Measurements from ENCODE around the gene ACAP1.
"Not testable (repeated sequence)": the region's sequence is repeated elsewhere in the genome, so short reads cannot be mapped to it uniquely, and the experiment has no call there.

The ACAP1 gene

GRCh38 chr17:7329374-7329996 lies 6.8 kb upstream of the ACAP1 start:
- peak; percentile 93 for DNase-seq

- peak; percentile 56 for DNase-seq
Observed at GRCh38 chr17:7329997-7330637, 6.2 kb upstream of the ACAP1 start.

DNA sequence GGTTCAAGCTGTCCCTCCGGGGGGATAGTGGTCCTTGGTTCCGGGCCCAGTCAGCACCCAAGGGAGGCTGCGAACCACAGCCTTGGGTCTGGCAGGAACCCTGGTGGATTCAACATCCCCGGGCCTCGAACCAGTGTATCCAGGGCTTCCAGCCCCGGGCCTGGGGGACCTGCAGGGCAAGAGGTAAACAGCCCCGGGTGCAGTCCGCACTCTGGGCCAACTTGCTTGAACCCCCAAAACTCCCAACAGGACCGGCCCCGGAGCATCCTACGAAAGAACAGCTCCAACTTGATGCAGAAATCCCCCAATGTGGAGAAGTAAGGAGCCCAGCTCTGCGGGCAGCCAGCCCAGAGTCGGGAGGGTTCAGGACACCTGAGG lies 5.7 kb upstream of the ACAP1 start:
- no peak for DNase-seq

GRCh38 chr17:7332111-7332510 lies 4.2 kb upstream of the ACAP1 start:
- DNase-seq, result no peak

- DNase-seq, result not testable (repeated sequence)
Observed at GRCh38 chr17:7332600-7333069, 3.7 kb upstream of the ACAP1 start.

DNA sequence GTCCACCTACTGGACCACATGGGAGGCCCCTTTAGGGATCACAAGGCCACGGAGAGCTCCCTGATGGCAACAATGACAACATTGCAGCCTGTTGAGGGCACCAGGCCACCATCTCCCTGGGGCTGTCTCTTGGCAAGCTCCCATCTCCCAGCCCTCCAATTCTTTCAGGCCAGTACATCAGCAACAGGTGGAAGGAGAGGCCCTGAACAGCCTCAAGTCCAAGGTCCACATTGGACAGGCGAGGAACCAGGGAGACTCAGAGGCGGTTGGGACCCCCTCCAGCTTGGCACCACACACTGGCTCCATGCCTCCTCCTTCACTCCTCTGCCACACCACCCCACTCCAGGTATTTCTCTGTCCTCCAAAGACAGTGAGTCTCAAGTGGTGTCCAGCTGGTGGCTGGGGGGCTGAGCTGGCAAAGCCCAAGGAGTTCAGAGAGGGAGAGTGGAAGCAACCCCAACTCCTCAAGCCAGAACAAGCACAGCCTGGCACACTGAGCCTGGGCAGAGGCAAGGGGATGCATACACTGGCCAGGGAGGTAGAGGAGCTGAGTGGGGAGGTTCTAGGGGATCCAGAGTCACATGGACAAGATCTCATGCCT lies 1.3 kb upstream of the ACAP1 start:
- DNase-seq, result no peak

- not testable (repeated sequence) for DNase-seq
Observed at GRCh38 chr17:7335765-7336164, 564 bp upstream of the ACAP1 start.

DNA sequence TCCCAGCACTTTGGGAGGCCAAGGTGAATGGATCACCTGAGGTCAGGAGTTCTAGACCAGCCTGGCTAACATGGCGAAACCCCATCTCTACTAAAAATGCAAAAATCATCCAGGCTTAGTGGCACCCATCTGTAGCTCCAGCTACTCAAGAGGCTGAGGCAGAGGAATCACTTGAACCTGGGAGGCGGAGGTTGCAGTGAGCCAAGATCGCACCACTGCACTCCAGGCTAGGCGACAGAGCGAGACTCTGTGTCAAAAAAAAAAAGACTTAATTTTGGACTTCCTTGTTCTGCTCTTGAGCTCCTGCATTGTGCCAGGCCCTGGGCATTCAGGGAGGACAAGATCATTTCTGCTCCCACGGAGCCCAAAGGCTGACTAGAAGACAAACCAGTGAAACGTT lies 1.3 kb downstream of the ACAP1 start:
- not testable (repeated sequence) for DNase-seq

DNA sequence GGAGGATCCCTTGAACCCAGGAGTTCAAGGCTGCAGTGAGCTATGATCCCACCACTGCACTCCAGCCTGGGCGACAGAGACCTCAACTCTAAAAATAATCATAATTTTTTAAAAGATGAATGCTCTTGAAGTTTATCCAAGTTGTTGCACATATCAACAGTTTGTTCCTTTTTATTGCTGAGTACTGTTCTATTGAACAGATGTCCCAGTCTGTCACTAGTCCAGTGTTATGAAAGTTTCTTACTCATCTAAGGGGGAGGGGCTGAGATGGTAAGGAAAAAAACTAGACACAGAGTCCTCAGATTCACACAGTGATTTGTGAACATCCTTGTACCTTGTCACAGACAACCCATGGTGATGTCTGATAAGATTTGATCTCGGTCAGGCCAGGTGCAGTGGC lies 3.9 kb downstream of the ACAP1 start:
- DNase-seq, result no peak

DNA sequence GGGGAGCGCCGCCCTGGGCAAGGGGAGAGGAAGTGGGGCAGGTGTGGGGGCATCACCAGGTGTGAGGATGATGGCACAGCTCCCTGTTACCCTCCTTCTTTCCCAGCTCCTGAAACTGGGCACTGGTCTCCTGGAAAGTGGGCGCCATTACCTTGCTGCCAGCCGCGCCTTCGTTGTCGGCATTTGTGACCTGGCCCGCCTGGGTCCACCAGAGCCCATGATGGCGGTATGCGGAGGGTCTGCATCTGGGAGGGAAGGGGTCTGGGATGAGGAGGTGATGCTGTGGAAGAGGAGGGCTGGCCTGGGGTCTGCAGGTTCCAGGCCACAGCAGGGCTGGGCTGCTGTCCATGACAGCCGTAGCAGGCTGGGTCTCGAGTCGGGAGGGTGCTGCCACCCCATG lies 5.5 kb downstream of the ACAP1 start:
- no peak for DNase-seq

DNA sequence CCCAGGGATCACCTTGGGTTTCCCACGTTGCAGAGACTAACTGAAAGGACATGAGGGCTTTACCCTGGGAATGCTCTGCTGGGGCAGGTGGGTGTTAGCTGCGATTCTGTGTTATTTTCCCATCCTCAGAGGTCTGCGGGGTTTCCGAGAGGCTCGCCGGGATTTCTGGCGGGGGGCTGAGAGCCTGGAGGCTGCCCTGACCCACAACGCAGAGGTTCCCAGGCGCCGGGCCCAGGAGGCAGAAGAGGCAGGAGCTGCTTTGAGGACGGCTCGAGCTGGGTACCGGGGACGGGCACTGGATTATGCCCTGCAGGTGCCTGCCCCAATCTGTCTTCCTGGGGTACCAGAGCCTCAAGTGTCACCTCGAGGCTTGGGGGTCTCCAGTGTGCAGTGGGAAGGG lies 6.9 kb downstream of the ACAP1 start:
- no peak for DNase-seq

DNA sequence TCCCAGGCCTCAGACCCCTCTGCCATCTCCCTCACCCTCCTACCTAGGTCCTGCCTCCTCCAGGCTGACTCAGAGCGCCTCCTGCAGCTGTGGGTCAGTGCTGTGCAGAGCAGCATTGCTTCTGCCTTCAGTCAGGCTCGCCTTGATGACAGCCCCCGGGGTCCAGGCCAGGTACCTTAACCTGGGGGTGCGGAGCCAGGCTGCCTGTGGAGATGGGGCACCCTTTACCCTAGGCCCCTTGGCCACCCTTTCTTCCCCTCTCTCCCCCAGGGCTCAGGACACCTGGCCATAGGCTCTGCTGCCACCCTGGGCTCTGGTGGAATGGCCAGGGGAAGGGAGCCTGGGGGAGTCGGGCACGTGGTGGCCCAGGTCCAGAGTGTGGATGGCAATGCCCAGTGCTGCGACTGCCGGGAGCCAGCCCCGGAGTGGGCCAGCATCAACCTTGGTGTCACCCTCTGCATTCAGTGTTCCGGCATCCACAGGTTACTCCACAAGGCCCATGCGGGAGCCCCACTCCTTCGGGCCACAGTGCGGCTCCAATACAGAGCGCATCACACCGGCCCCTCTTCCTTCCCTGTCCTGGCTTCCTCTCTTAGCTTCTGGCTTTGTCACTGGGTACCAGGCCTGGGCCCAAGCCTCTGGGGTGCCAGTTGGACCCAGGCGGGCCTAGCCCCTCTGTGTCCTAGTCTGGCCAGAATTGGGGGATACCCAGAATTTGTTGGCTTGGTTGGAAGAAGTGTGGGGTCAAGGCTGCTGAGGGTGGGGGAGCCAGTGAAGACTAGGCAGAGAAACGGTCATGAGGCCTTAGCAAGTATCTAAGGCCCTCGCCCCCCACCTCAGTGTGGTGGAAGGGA lies 10.7 kb downstream of the ACAP1 start:
- DNase-seq, result no peak

- no peak for DNase-seq
Observed at GRCh38 chr17:7347630-7348477, 11.5 kb downstream of the ACAP1 start.

GRCh38 chr17:7348478-7349242 lies 12.3 kb downstream of the ACAP1 start:
- DNase-seq, result no peak

DNA sequence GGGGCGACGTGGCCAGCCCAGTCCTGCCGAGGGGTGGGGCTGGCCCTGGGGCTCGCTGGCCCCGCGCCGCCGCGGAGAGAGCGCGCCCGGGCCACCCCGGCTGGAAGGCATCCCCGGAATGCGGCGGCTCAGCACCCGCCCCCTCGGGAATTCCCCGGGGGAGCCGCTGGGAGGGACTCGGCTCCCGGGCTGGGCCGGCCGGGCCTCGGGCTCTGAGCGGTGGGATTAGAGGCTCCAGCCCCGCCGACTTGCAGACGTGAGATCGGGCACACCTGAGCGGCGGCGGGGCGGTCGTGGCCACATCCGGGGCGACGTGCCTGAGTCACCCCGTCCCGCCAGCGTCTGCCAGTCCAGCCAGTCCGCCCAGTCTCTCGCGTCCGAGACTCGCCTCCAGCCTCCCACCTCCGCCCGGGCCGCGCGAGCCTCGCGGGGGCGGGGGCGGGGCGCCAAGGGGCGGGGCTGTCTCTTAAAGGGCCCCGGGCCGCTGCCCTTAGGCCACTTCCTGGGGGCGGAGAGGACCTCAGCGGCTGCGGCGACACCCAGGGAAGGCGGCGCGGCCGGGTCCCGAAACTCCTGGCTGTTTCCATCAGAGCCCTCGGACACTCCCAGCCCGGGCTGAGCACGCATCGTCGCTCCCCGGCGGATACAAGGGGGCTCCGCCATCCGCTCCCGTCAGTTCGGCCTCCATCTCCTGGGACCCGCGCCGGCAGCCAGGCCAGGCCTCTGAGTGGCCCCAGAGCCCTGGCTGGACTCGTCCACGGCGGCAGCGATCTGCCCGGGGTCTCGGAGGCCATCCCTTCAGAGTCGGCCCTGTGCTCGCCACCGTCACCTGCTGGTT lies 15.6 kb downstream of the ACAP1 start, which contains the start of gene KCTD11:
Gene KCTD11 (plus strand): TSS at position 498 of the 838 bp plus-strand sequence.
- peak; percentile 54 for DNase-seq

DNA sequence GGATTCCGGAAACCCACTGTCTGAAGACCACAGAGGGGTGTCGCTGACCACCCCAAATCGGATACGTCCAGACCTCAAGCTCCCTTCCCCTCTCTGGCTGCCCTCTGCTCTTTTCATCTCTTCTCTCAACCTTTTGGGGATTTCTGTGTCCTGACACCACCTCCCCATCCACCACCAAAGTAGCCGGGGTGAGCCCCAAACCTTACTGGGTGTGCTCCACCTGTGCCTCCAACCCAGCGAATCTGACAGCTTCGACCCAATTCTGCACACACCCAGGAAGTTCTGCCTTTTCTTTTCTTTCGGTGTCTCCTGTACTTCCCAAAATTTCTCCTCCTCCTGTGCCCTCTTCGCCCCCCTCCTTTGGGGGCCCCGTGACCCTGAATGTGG lies 16.2 kb downstream of the ACAP1 start:
- no peak for DNase-seq

DNA sequence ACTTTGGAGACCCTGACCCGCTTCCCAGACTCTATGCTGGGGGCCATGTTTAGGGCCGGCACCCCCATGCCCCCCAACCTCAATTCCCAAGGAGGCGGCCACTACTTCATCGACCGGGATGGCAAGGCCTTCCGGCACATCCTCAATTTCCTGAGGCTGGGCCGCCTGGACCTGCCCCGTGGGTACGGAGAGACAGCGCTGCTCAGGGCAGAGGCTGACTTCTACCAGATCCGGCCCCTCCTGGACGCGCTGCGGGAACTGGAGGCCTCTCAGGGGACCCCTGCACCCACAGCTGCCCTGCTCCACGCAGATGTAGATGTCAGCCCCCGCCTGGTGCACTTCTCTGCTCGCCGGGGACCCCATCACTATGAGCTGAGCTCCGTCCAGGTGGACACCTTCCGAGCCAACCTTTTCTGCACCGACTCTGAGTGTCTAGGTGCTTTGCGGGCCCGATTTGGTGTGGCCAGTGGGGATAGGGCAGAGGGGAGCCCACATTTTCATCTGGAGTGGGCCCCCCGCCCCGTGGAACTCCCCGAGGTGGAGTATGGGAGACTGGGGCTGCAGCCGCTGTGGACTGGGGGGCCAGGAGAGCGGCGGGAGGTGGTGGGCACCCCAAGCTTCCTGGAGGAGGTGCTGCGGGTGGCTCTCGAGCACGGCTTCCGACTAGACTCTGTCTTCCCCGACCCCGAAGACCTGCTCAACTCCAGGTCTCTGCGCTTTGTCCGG lies 16.7 kb downstream of the ACAP1 start:
- no peak for DNase-seq

DNA sequence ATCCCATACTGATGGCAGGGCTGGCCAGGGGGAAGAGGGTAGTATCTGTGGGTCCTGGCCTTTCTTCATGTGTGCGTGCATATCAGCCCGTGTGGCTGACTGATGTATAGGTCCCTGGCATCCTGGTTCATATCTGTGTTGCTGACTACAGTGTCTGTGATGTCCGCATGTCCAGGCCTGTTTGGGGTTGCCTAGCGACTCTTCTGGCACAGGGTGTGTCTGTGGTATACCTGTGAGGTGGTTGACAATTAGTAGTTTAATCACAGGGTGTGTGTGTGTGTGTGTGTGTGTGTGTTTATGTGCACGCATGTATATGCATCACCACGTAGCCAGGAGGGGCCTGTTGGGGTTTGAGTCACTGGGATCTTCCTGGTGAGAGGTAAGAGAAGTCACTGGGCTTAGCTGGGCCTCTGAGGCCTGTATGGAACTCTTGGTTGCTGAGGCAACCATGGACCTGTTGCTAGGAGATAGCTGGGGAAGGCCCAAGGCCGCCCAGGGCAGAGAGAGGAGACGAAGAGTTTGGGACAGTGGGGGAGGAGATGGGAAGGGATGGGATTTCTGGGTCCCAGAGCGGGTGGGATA lies 18.0 kb downstream of the ACAP1 start:
- no peak for DNase-seq

GRCh38 chr17:7355053-7355452 lies 18.7 kb downstream of the ACAP1 start, which contains the start of gene TMEM95:
TSS of gene TMEM95 (plus strand) at chr17:7355156. CDS start at chr17:7355205, 49 bp downstream.
- DNase-seq, result no peak
